ENCODE results near the gene OR1C1.
"Not testable (repeated sequence)": the region's sequence is repeated elsewhere in the genome, so short reads cannot be mapped to it uniquely, and the experiment has no call there.

The OR1C1 gene

GRCh38 chr1:247716546-247716945 is 43.8 kb downstream of the OR1C1 start, which contains the start of gene OR6F1:
OR6F1 (minus strand) TSS chr1:247716646; CDS start chr1:247712755, 3,891 bp downstream.
- H3K4me1 ChIP-seq (ENCODE audit: low read length) = no peaks in the 10 kb centered on the region
- H3K27me3 ChIP-seq (ENCODE audit: low read depth, low read length) = no peaks in the 10 kb centered on the region
- H2AFZ ChIP-seq (ENCODE audit: low read depth, low read length) = no peak within 1 kb of the TSS
- no peaks in the 10 kb centered on the region for H3K36me3 ChIP-seq (replicated peaks; ENCODE audit: low read depth, low read length)
- no peak within 1 kb of the TSS for H3K9ac ChIP-seq (ENCODE audit: low read length)
- no peak within 1 kb of the TSS for H3K4me2 ChIP-seq (ENCODE audit: low read length)
- no peak within 1 kb of the TSS for H3K4me3 ChIP-seq (ENCODE audit: low read length)
- TF ChIP-seq CTCF (IDR thresholded peaks at IDR 0.05; ENCODE audit: low read depth, low read length) = no peak
- TF ChIP-seq EZH2phosphoT487 (IDR thresholded peaks at IDR 0.05; ENCODE audit: low read depth) = no peak
- no peak within 1 kb of the TSS for H3K27ac ChIP-seq (ENCODE audit: low read length)
- no peaks in the 10 kb centered on the region for H3K79me2 ChIP-seq (ENCODE audit: low read length)
- no peaks in the 10 kb centered on the region for H4K20me1 ChIP-seq (ENCODE audit: insufficient read depth, low read length)
- no peaks in the 10 kb centered on the region for H3K9me3 ChIP-seq (ENCODE audit: insufficient read depth, low read length)

DNA sequence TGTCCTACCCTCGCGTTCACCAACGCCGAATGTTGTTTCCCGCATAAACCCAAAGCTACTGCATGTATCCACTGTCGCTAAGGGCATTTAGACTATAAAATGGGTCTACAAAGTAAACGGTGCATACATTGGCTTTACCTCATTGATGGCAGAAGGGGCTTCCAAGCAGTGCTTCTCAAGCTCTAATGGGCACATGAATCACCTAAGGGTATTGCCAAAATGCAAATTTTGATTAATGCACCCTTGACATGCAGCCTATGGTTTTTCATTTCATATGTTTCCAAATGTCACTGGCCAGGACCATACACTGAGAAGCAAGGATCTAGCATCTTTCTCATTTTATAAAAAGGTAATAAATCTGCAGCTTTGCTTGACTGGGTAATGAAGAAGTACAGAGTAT is 46.6 kb downstream of the OR1C1 start:
- TF ChIP-seq EZH2phosphoT487 (IDR thresholded peaks at IDR 0.05; ENCODE audit: low read depth) (no peak), CTCF (IDR thresholded peaks at IDR 0.05; ENCODE audit: low read depth, low read length) (no peak)
- Histone ChIP-seq H3K4me2 (ENCODE audit: low read length) (no peak overlapping the region), H3K27ac (ENCODE audit: low read length) (no peak overlapping the region), H3K4me3 (ENCODE audit: low read length) (no peak overlapping the region), H3K9me3 (ENCODE audit: insufficient read depth, low read length) (no peaks in the 10 kb centered on the region), H3K36me3 (replicated peaks; ENCODE audit: low read depth, low read length) (no peaks in the 10 kb centered on the region), H3K27me3 (ENCODE audit: low read depth, low read length) (peaks cover 6% of the 10 kb centered on the region; the same call in 1 of the 2 replicates), H3K4me1 (ENCODE audit: low read length) (no peaks in the 10 kb centered on the region), H4K20me1 (ENCODE audit: insufficient read depth, low read length) (no peaks in the 10 kb centered on the region), H3K79me2 (ENCODE audit: low read length) (no peaks in the 10 kb centered on the region), H3K9ac (ENCODE audit: low read length) (no peak overlapping the region), H2AFZ (ENCODE audit: low read depth, low read length) (no peak overlapping the region)

- not testable (repeated sequence) for H3K36me3 ChIP-seq (replicated peaks; ENCODE audit: low read depth, low read length); H3K79me2 ChIP-seq (ENCODE audit: low read length); H3K4me3 ChIP-seq (ENCODE audit: low read length); H4K20me1 ChIP-seq (ENCODE audit: insufficient read depth, low read length); H3K27me3 ChIP-seq (ENCODE audit: low read depth, low read length); H3K9ac ChIP-seq (ENCODE audit: low read length); H3K4me1 ChIP-seq (ENCODE audit: low read length); H3K9me3 ChIP-seq (ENCODE audit: insufficient read depth, low read length); H2AFZ ChIP-seq (ENCODE audit: low read depth, low read length); H3K4me2 ChIP-seq (ENCODE audit: low read length); H3K27ac ChIP-seq (ENCODE audit: low read length)
Observed at GRCh38 chr1:247710681-247711080, 49.7 kb downstream of the OR1C1 start.
